HepG2 (cell line): ENCODE data around the gene ANKRD44. TPM values are rescaled to one million over a fixed set of nuclear protein-coding genes. Genes with fewer than 3 reads are reported as not detected.
"Not testable (repeated sequence)": the region's sequence is repeated elsewhere in the genome, so short reads cannot be mapped to it uniquely, and the experiment has no call there.

ENCODE experiments used
- ATAC-seq: fragments of 200-7000 bp; cut with Tn5 transposase; 3 replicates; pipeline ENCODE4 v1.9.1; 2020; ENCODE audit warnings: mild to moderate bottlenecking, moderate library complexity
- BruUV-seq: library from RNA; stranded (reverse); fragments of 400-500 nt; replicated peaks from 2 replicates; lab custom pipeline; 2021; lab: Mats Ljungman, UMichigan
- CTCF ChIA-PET: fragments of 300-600 bp; formaldehyde crosslinking; extraction: SDS; loops from one replicate; lab custom pipeline; 2021; ENCODE audit warnings: low total read pairs, inconsistent platforms, low intra/inter-chr PET ratio; lab: Yijun Ruan, JAX
- POLR2A ChIA-PET: fragments of 350-600 bp; sonication (Branson Sonifier 250); formaldehyde crosslinking; loops from one replicate; lab custom pipeline; 2020; ENCODE audit warnings: antibody characterized with exemption, inconsistent platforms; lab: Yijun Ruan, JAX
- DNase-seq: peaks from one replicate; pipeline ENCODE4 v3.0.0-alpha.2; 2015; ENCODE audit warnings: low spot score
- FAIRE-seq: peaks from 3 replicates; lab custom pipeline; 2011; peaks lifted over from hg19 to GRCh38; lab: Jason Lieb, UNC
- H2AFZ ChIP-seq: one replicate; pipeline ENCODE4 v1.6.1; 2011; ENCODE audit warnings: low read length, inconsistent platforms
- H3K27ac ChIP-seq: fragments of 300-600 bp; 3 replicates; pipeline ENCODE4 v1.8.0; 2011; ENCODE audit warnings: mixed run types, mild to moderate bottlenecking, mixed read lengths, low read length, inconsistent platforms; ENCODE audit not compliant: insufficient read depth; ENCODE audit errors: extremely low read length
- H3K27me3 ChIP-seq, 2 experiments: fragments of 200-600 bp in 1 of 2; 2 replicates in 1 of 2; 3 replicates in 1 of 2; pipeline versions ENCODE4 v1.6.0 to v1.8.0; 2011; ENCODE audit warnings: low read length in 2 of 2, mild to moderate bottlenecking in 2 of 2, moderate library complexity in 2 of 2, inconsistent platforms in 1 of 2; ENCODE audit not compliant: insufficient read depth in 2 of 2, control insufficient read depth in 1 of 2
- H3K36me3 ChIP-seq, 2 experiments: fragments of 200-600 bp in 1 of 2; replicated peaks in 1 of 2; 2 replicates in 1 of 2; 3 replicates in 1 of 2; pipeline versions ENCODE4 v1.5.1 to v1.8.0; 2011; ENCODE audit warnings: low read length in 2 of 2, inconsistent platforms in 1 of 2; ENCODE audit not compliant: insufficient read depth in 2 of 2, control insufficient read depth in 1 of 2
- H3K4me1 ChIP-seq: 2 replicates; pipeline ENCODE4 v1.5.1; 2012; ENCODE audit warnings: low read length, inconsistent platforms; ENCODE audit not compliant: insufficient read depth
- H3K4me2 ChIP-seq: 2 replicates; pipeline ENCODE4 v1.6.0; 2011; ENCODE audit warnings: low read depth, low read length, inconsistent platforms
- H3K4me3 ChIP-seq, 3 experiments: fragments of 200-600 bp in 1 of 3; sonication (generic), shearing (Covaris generic) in 1 of 3; replicated peaks in 1 of 3; 2 replicates each; pipeline ENCODE4 v1.5.1; 2011 to 2016; ENCODE audit warnings: low read length in 3 of 3, inconsistent platforms in 2 of 3, low read depth in 2 of 3, mild to moderate bottlenecking in 2 of 3, control low read depth in 1 of 3, mixed read lengths in 1 of 3; ENCODE audit not compliant: insufficient read depth in 1 of 3
- H3K79me2 ChIP-seq: one replicate; pipeline ENCODE4 v1.6.1; 2011; ENCODE audit warnings: low read length, inconsistent platforms; ENCODE audit not compliant: insufficient read depth
- H3K9ac ChIP-seq: 2 replicates; pipeline ENCODE4 v1.6.0; 2011; ENCODE audit warnings: mild to moderate bottlenecking, low read depth, low read length, inconsistent platforms; ENCODE audit not compliant: insufficient read depth
- H3K9me3 ChIP-seq: 2 replicates; pipeline ENCODE4 v1.5.1; 2012; ENCODE audit warnings: mild to moderate bottlenecking, low read length
- H4K20me1 ChIP-seq: 2 replicates; pipeline ENCODE4 v1.6.0; 2011; ENCODE audit warnings: inconsistent platforms, mild to moderate bottlenecking, low read length, moderate library complexity; ENCODE audit not compliant: insufficient read depth
- EZH2 ChIP-seq: conservative IDR thresholded peaks from 2 replicates; pipeline ENCODE4 v1.6.1; 2012; ENCODE audit warnings: mild to moderate bottlenecking, low read depth, low read length, moderate library complexity
- RFX5 ChIP-seq: IDR thresholded peaks from 2 replicates; pipeline ENCODE4 v1.6.1; 2011; ENCODE audit warnings: low read depth, low read length, improper control_type of control experiment
- WGBS: methylation state at CpG from one replicate; pipeline ENCODE4 v1.1.6; 2017; ENCODE audit warnings: low lambda C conversion rate; 5-methylcytosine and 5-hydroxymethylcytosine counted together
- in situ Hi-C: cut with HindIII; loops from 2 replicates; pipeline ENCODE4 v1.10.0; 2017; ENCODE audit warnings: low pct_unique_long_range_greater_than_20kb; ENCODE audit not compliant: extremely low pct_ligation_motif_present
- intact Hi-C: fragments of 100-400 bp; cut with micrococcal nuclease; formaldehyde crosslinking; loops from one replicate; pipeline ENCODE4 v1.10.0; 2022; ENCODE audit not compliant: unreplicated experiment
- polyA plus RNA-seq, 8 experiments: library from polyadenylated mRNA; depleted of rRNA in 3 of 8; stranded (reverse) in 7 of 8; unstranded in 1 of 8; fragments of >200 nt; fragmentation: Illumina TruSeq in 4 of 8; extraction: Trizol in 4 of 8; gene quantifications; 2 replicates each; pipeline versions ENCODE4 v1.2.1 to v1.2.3, GENCODE V29; 2011 to 2016; ENCODE audit warnings: low read depth in 4 of 8, missing spikeins in 1 of 8, mixed read lengths in 1 of 8; ENCODE audit not compliant: insufficient read depth in 1 of 8
- total RNA-seq, 5 experiments: library from RNA; depleted of rRNA; stranded (reverse); fragments of >200 nt; fragmentation: Illumina TruSeq; extraction: Trizol; gene quantifications; 2 replicates each; pipeline ENCODE4 v1.2.3, GENCODE V29; 2016; ENCODE audit warnings: low read depth in 1 of 5

ANKRD44 gene
- total and polyA plus RNA-seq, 2 of the 13 experiments (the other 11 are each of a cell fraction or from before 2014, with no cell fraction given) = 0.04 to 0.11 TPM

DNA sequence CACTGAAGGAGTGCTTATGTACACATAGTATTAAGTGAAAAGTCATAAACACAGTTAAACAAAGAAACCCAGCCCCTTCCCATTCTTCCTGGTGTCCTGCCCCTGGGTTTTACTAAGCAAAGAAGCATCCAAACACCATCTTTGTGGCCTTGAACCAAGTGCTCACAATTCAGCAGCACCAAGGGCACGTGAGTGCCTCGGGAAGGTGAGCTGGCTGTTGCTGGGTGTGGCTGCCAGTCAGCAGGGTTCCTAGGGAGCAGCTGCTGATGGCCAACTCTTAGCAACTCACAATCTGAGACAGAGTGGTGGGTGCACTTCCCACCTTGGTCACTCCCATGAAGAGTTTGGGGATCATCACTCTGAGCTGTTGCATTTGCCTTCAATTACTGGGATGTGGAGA is 286.4 kb downstream of the ANKRD44 start:
- Histone ChIP-seq H3K9me3 (no peaks in the 10 kb centered on the region), H4K20me1 (no peaks in the 10 kb centered on the region), H3K4me2 (no peak overlapping the region), H2AFZ (no peak overlapping the region), H3K4me3 (no peak overlapping the region), H3K27ac (no peak overlapping the region), H3K27me3 (no peaks in the 10 kb centered on the region), H3K9ac (no peak overlapping the region), H3K79me2 (no peaks in the 10 kb centered on the region)
- ChIA-PET POLR2A (no interaction called here), CTCF (no interaction called here)
- ATAC-seq (no peak), FAIRE-seq (no peak), DNase-seq (no peak)
- 0% methylated on average over 2 of the region's 2 CpGs for WGBS
- BruUV-seq = no TSS peak
- in situ Hi-C loops = no loop called here
- no peak for TF ChIP-seq EZH2
- peak; percentile 39; the same call in 1 of the 2 replicates for TF ChIP-seq RFX5
- TF ChIP-seq, all 625 proteins: peak for 1
- intact Hi-C loops = no loop called here
- H3K4me1 ChIP-seq = no peaks in the 10 kb centered on the region
- no peaks in the 10 kb centered on the region for H3K36me3 ChIP-seq

DNA sequence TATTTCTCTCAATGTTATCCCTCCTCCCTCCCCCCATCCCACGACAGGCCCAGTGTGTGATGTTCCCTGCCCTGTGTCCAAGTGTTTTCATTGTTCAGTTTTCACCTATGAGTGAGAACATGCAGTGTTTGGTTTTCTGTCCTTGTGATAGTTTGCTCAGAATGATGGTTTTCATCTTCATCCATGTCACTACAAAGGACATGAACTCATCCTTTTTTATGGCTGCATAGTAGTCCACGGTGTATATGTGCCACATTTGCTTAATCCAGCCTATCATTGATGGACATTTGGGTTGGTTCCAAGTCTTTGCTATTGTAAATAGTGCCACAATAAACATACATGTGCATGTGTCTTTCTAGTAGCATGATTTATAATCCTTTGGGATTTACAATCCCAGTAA is 289.7 kb downstream of the ANKRD44 start:
- H3K27me3 ChIP-seq, H3K4me1 ChIP-seq, ATAC-seq, POLR2A ChIA-PET, intact Hi-C loops, H3K79me2 ChIP-seq, BruUV-seq, H3K4me2 ChIP-seq, H4K20me1 ChIP-seq, H2AFZ ChIP-seq, DNase-seq, CTCF ChIA-PET, H3K9me3 ChIP-seq, H3K36me3 ChIP-seq, in situ Hi-C loops, H3K4me3 ChIP-seq, H3K9ac ChIP-seq, H3K27ac ChIP-seq, FAIRE-seq: not testable (repeated sequence)
- WGBS = 9% methylated on average over 2 of the region's 2 CpGs
